SK-N-SH (cell line): ENCODE data around the gene AEBP1. TPM values are rescaled to one million over a fixed set of nuclear protein-coding genes. Genes with fewer than 3 reads are reported as not detected.

Source experiments
- CTCF ChIA-PET: fragments of 300-600, 350-600 bp; formaldehyde crosslinking; extraction: SDS; loops from one replicate; lab custom pipeline; 2021; lab: Yijun Ruan, JAX
- POLR2A ChIA-PET: fragments of 350-600 bp; sonication (Branson Sonifier 250); formaldehyde crosslinking; extraction: SDS; loops from one replicate; lab custom pipeline; 2020; ENCODE audit warnings: antibody characterized with exemption, inconsistent platforms; lab: Yijun Ruan, JAX
- DNase-seq: peaks from one replicate; pipeline ENCODE4 v3.0.0; 2012
- H2AFZ ChIP-seq: fragments of 200-600 bp; sonication (generic); 2 replicates; pipeline ENCODE4 v1.8.1; 2016; ENCODE audit warnings: antibody characterized with exemption, mild to moderate bottlenecking, low read depth
- H3F3A ChIP-seq: fragments of 200-600 bp; sonication (generic); replicated peaks from 2 replicates; pipeline ENCODE3; 2016; ENCODE audit warnings: antibody characterized with exemption, mild to moderate bottlenecking; ENCODE audit not compliant: insufficient read depth
- H3K27ac ChIP-seq, 2 experiments: fragments of 200-500 bp in 1 of 2; fragments of 200-600 bp in 1 of 2; sonication (Bioruptor generic) in 1 of 2; sonication (generic), shearing (Covaris generic) in 1 of 2; 2 replicates each; pipeline versions ENCODE4 v1.5.1 to v1.6.1; 2014 to 2016; ENCODE audit warnings: low read depth in 2 of 2, inconsistent platforms in 1 of 2, low read length in 1 of 2, mild to moderate bottlenecking in 1 of 2, mixed read lengths in 1 of 2
- H3K27me3 ChIP-seq: fragments of 200-600 bp; sonication (generic), shearing (Covaris generic); 2 replicates; pipeline ENCODE4 v1.6.1; 2016; ENCODE audit warnings: mixed run types; ENCODE audit not compliant: insufficient read depth
- H3K36me3 ChIP-seq, 2 experiments: fragments of 200-500 bp in 1 of 2; fragments of 200-600 bp in 1 of 2; sonication (Bioruptor generic) in 1 of 2; sonication (generic) in 1 of 2; replicated peaks in 1 of 2; 2 replicates each; pipeline versions ENCODE3 to v1.5.1; 2014 to 2016; ENCODE audit warnings: low read length in 1 of 2, mild to moderate bottlenecking in 1 of 2; ENCODE audit not compliant: insufficient read depth in 2 of 2, control insufficient read depth in 1 of 2
- H3K4me1 ChIP-seq, 2 experiments: fragments of 200-500 bp in 1 of 2; fragments of 200-600 bp in 1 of 2; sonication (Bioruptor generic) in 1 of 2; sonication (generic), shearing (Covaris generic) in 1 of 2; 2 replicates each; pipeline versions ENCODE4 v1.5.1 to v1.6.1; 2014 to 2016; ENCODE audit warnings: low read depth in 1 of 2, low read length in 1 of 2, mixed run types in 1 of 2; ENCODE audit not compliant: insufficient read depth in 2 of 2, control insufficient read depth in 1 of 2
- H3K4me2 ChIP-seq: fragments of 200-600 bp; sonication (generic), shearing (Covaris generic); 2 replicates; pipeline ENCODE4 v1.6.1; 2017; ENCODE audit warnings: mixed run types
- H3K4me3 ChIP-seq, 2 experiments: fragments of 200-500 bp in 1 of 2; fragments of 200-600 bp in 1 of 2; sonication (Bioruptor generic) in 1 of 2; sonication (generic), shearing (Covaris generic) in 1 of 2; 2 replicates each; pipeline versions ENCODE4 v1.5.1 to v1.8.1; 2014 to 2016; ENCODE audit warnings: low read depth in 2 of 2, inconsistent platforms in 1 of 2, low read length in 1 of 2, mild to moderate bottlenecking in 1 of 2, mixed read lengths in 1 of 2, moderate library complexity in 1 of 2
- H3K79me2 ChIP-seq: fragments of 200-600 bp; sonication (generic); 2 replicates; pipeline ENCODE4 v1.8.1; 2017; ENCODE audit warnings: mild to moderate bottlenecking; ENCODE audit not compliant: insufficient read depth
- H3K9ac ChIP-seq: fragments of 200-600 bp; sonication (generic); 2 replicates; pipeline ENCODE4 v1.6.1; 2017; ENCODE audit warnings: mixed run types
- H3K9me2 ChIP-seq: fragments of 200-600 bp; sonication (generic); 2 replicates; pipeline ENCODE4 v1.6.1; 2017; ENCODE audit warnings: mixed run types
- H3K9me3 ChIP-seq: fragments of 200-600 bp; sonication (generic); 2 replicates; pipeline ENCODE4 v1.6.1; 2017; ENCODE audit warnings: mixed run types, mild to moderate bottlenecking, moderate library complexity
- H4K20me1 ChIP-seq: fragments of 200-600 bp; sonication (generic); 2 replicates; pipeline ENCODE4 v1.6.1; 2017; ENCODE audit warnings: mild to moderate bottlenecking, mixed run types; ENCODE audit not compliant: insufficient read depth
- CHD2 ChIP-seq: fragments of 150-350 bp; IDR thresholded peaks from 2 replicates; pipeline ENCODE4 v1.6.1; 2018; ENCODE audit warnings: low read length; ENCODE audit not compliant: partially characterized antibody
- EP300 ChIP-seq, 2 experiments: IDR thresholded peaks; 2 replicates each; pipeline versions ENCODE4 v1.4.0 to v1.6.1; 2012; ENCODE audit warnings: borderline replicate concordance in 1 of 2, low read depth in 1 of 2, low read length in 1 of 2
- EZH2phosphoT487 ChIP-seq: fragments of 200-600 bp; sonication (generic); IDR thresholded peaks from 2 replicates; pipeline ENCODE4 v1.6.1; 2017; ENCODE audit warnings: low read depth, mixed run types, mild to moderate bottlenecking, antibody characterized with exemption, moderate library complexity, borderline replicate concordance
- FOXM1 ChIP-seq: IDR thresholded peaks from 2 replicates; pipeline ENCODE4 v1.4.0; 2012; ENCODE audit warnings: low read depth, mild to moderate bottlenecking
- MXI1 ChIP-seq: IDR thresholded peaks from 2 replicates; pipeline ENCODE4 v1.6.1; 2012; ENCODE audit warnings: mild to moderate bottlenecking, low read depth, low read length, improper control_type of control experiment
- NFIC ChIP-seq: IDR thresholded peaks from 2 replicates; pipeline ENCODE4 v1.4.0; 2012; ENCODE audit warnings: borderline replicate concordance
- RAD21 ChIP-seq: IDR thresholded peaks from 2 replicates; pipeline ENCODE4 v1.6.1; 2012; ENCODE audit warnings: mild to moderate bottlenecking, low read length
- RXRA ChIP-seq: IDR thresholded peaks from 2 replicates; pipeline ENCODE4 v1.4.0; 2012; ENCODE audit warnings: low read depth, mild to moderate bottlenecking, borderline replicate concordance
- TAF1 ChIP-seq: IDR thresholded peaks from 2 replicates; pipeline ENCODE4 v1.6.1; 2012; ENCODE audit warnings: low read depth, mild to moderate bottlenecking, low read length, moderate library complexity, borderline replicate concordance
- TCF12 ChIP-seq: IDR thresholded peaks from 2 replicates; pipeline ENCODE4 v1.4.0; 2012
- TEAD4 ChIP-seq: IDR thresholded peaks from 2 replicates; pipeline ENCODE4 v1.4.0; 2012; ENCODE audit warnings: mild to moderate bottlenecking, borderline replicate concordance; ENCODE audit not compliant: insufficient read depth
- YY1 ChIP-seq: IDR thresholded peaks from 2 replicates; pipeline ENCODE4 v1.4.0; 2012; ENCODE audit warnings: low read depth, mild to moderate bottlenecking
- WGBS: methylation state at CpG from one replicate; pipeline ENCODE4 v1.1.6; 2017; ENCODE audit warnings: low lambda C conversion rate; 5-methylcytosine and 5-hydroxymethylcytosine counted together
- polyA plus RNA-seq, 3 experiments: library from polyadenylated mRNA; depleted of rRNA; stranded (reverse); fragments of >200 nt; gene quantifications; 2 replicates each; pipeline ENCODE4 v1.2.3, GENCODE V29; 2012
- TF ChIP-seq, protein P1 (sequence below): fragments of 200-600 bp; sonication (generic); IDR thresholded peaks from 2 replicates; pipeline ENCODE4 v1.6.1; 2017; ENCODE audit warnings: antibody characterized with exemption, mild to moderate bottlenecking, moderate library complexity
- TF ChIP-seq, protein P2 (sequence below): IDR thresholded peaks from 2 replicates; pipeline ENCODE4 v1.4.0; 2012; ENCODE audit warnings: low read depth, borderline replicate concordance
- TF ChIP-seq, protein P3 (sequence below): fragments of 150-350 bp; IDR thresholded peaks from 2 replicates; pipeline ENCODE4 v1.6.1; 2017; ENCODE audit warnings: antibody characterized with exemption, low read length, low read depth, borderline replicate concordance

AEBP1 gene
- polyA plus RNA-seq, 1 of the 3 experiments (the other 2 are of a cell fraction), result 105 TPM

DNA sequence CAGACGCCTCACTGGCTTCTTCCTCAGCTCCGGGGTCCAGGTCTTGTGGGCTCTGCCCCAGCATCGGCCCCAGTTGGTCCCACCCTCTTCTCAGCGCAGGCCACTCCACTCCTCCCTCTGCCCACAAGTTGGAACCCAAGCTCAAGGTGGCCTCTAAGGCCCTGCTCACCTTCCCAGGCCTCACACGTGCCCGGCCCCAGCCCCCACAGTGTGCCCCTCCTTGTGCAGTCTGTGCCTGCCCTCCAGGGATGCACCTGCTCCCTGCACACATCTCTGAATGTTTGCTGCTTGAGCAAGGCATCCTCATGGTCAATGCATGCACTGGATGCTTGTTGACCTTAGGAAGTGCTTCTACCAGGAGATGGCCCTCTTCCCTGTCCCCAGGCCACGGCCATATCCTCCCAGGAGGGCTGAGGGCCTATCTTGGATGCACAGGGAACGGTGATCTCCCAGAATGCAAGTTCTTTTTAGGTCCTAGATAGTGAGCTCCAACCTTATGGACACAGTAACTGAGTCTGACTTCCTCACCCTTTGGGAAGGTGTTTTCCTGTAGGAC is 7.7 kb upstream of the AEBP1 start:
- DNase-seq, result no peak
- Histone ChIP-seq H3K36me3 (no peaks in the 10 kb centered on the region), H3F3A (peaks cover 19% of the 10 kb centered on the region), H3K9me3 (no peaks in the 10 kb centered on the region), H3K27ac (no peak overlapping the region), H2AFZ (no peak overlapping the region), H3K9ac (no peak overlapping the region), H3K27me3 (no peaks in the 10 kb centered on the region), H3K4me2 (no peak overlapping the region), H3K4me1 (peaks cover 7 to 24% of the 10 kb centered on the region in 2 experiments; a peak in 2 of 4 replicates), H3K79me2 (no peaks in the 10 kb centered on the region), H3K4me3 (no peak overlapping the region), H4K20me1 (no peaks in the 10 kb centered on the region), H3K9me2 (no peaks in the 10 kb centered on the region)
- TF ChIP-seq RXRA (no peak), EP300 (IDR thresholded peaks at IDR 0.05; ENCODE audit: borderline replicate concordance in 1 of 2, low read depth in 1 of 2, low read length in 1 of 2) (no peak), CHD2 (no peak), FOXM1 (no peak), RAD21 (no peak)
- TF ChIP-seq, protein P1, sequence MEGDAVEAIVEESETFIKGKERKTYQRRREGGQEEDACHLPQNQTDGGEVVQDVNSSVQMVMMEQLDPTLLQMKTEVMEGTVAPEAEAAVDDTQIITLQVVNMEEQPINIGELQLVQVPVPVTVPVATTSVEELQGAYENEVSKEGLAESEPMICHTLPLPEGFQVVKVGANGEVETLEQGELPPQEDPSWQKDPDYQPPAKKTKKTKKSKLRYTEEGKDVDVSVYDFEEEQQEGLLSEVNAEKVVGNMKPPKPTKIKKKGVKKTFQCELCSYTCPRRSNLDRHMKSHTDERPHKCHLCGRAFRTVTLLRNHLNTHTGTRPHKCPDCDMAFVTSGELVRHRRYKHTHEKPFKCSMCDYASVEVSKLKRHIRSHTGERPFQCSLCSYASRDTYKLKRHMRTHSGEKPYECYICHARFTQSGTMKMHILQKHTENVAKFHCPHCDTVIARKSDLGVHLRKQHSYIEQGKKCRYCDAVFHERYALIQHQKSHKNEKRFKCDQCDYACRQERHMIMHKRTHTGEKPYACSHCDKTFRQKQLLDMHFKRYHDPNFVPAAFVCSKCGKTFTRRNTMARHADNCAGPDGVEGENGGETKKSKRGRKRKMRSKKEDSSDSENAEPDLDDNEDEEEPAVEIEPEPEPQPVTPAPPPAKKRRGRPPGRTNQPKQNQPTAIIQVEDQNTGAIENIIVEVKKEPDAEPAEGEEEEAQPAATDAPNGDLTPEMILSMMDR, result no peak
- ChIA-PET POLR2A (no interaction called here), CTCF (interaction anchor here (1.2 to 2.1 kb wide), 4 partner anchors 14 to 105 kb away, joined by 3 to 7 read pairs (median 4); partner anchors contain the start of genes POLD2 and YKT6)
- 82% methylated on average over 8 of the region's 8 CpGs for WGBS

DNA sequence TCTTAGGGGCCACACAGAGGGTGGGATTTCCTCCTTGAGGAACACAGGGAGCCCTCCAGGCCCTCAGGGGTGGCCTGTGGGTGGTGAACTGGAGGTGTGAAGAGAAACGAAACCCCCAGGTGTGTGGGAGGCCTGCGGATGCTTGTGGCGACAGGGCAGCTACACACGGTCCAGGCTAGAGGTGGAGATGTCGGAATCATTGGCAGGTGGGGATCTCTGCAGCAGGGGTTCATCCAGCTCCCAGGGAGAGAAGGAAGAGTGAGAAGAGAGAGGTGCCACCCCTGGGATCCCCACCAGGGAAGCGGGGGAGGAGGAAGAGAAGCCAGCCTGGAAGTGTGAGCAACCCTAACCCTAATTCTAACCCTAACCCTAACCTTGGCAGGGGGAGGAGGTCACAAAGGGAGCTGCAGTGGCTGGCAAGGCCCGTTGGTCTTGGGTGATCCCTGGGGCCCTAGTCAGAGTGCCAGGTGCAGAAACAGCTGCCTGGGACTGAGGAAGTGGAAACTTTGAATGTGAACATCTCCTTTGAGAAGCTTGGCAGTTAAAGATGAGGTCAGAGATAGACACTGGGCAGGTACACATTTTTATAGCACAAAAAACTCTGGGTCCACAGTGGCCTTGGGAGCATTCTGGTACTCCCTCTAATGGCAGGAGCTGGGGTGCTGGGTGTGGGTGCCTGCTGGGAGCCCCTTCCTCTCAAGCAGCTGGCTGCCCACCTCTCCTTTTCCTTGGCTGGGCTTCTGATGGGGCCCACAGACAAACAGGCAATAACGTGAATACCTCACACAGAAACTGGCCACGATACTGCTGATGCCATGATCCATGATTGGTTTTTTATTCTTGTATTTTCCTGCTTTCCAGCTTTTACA is 6.8 kb upstream of the AEBP1 start:
- Histone ChIP-seq H3K9me2 (no peaks in the 10 kb centered on the region), H3K9me3 (no peaks in the 10 kb centered on the region), H3K27me3 (no peaks in the 10 kb centered on the region)

More for the DNA sequence above, 6.8 kb upstream of the AEBP1 start:
- no peak for DNase-seq
- ChIA-PET POLR2A (no interaction called here), CTCF (interaction anchor here (0.6 to 2.6 kb wide), 9 partner anchors 9 to 440 kb away, joined by 3 to 15 read pairs (median 4); partner anchors contain the start of genes POLD2 and YKT6)
- H3K4me2 ChIP-seq, result no peak overlapping the region
- no peak for TF ChIP-seq TAF1
- TF ChIP-seq FOXM1, result no peak
- no peak for TF ChIP-seq TCF12
- TF ChIP-seq TEAD4, result no peak
- TF ChIP-seq YY1, result no peak
- TF ChIP-seq NFIC, result no peak
- TF ChIP-seq, protein P1, result no peak
- TF ChIP-seq EZH2phosphoT487, result no peak
- TF ChIP-seq, protein P2, sequence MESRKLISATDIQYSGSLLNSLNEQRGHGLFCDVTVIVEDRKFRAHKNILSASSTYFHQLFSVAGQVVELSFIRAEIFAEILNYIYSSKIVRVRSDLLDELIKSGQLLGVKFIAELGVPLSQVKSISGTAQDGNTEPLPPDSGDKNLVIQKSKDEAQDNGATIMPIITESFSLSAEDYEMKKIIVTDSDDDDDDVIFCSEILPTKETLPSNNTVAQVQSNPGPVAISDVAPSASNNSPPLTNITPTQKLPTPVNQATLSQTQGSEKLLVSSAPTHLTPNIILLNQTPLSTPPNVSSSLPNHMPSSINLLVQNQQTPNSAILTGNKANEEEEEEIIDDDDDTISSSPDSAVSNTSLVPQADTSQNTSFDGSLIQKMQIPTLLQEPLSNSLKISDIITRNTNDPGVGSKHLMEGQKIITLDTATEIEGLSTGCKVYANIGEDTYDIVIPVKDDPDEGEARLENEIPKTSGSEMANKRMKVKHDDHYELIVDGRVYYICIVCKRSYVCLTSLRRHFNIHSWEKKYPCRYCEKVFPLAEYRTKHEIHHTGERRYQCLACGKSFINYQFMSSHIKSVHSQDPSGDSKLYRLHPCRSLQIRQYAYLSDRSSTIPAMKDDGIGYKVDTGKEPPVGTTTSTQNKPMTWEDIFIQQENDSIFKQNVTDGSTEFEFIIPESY, result no peak
- TF ChIP-seq, protein P3, sequence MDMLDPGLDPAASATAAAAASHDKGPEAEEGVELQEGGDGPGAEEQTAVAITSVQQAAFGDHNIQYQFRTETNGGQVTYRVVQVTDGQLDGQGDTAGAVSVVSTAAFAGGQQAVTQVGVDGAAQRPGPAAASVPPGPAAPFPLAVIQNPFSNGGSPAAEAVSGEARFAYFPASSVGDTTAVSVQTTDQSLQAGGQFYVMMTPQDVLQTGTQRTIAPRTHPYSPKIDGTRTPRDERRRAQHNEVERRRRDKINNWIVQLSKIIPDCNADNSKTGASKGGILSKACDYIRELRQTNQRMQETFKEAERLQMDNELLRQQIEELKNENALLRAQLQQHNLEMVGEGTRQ, result no peak
- TF ChIP-seq MXI1, result no peak
- no peak overlapping the region for H3K9ac ChIP-seq
- no peaks in the 10 kb centered on the region for H3K36me3 ChIP-seq
- H3K27ac ChIP-seq, result no peak overlapping the region
- H2AFZ ChIP-seq, result no peak overlapping the region
- H3K79me2 ChIP-seq, result no peaks in the 10 kb centered on the region
- no peaks in the 10 kb centered on the region for H4K20me1 ChIP-seq
- H3K4me1 ChIP-seq, result peaks cover 7 to 32% of the 10 kb centered on the region in 2 experiments; a peak in 2 of 4 replicates
- no peak overlapping the region for H3K4me3 ChIP-seq
- WGBS, result 84% methylated on average over 9 of the region's 9 CpGs
- H3F3A ChIP-seq, result peaks cover 27% of the 10 kb centered on the region
